HG02852 (cell line): Measurements from ENCODE around the gene COX4I1.

Experiments used
- ATAC-seq: cut with Tn5 transposase; IDR thresholded peaks from one replicate; pipeline ENCODE4 v1.9.1; 2021; ENCODE audit warnings: mild to moderate bottlenecking, moderate library complexity; ENCODE audit not compliant: unreplicated experiment

The COX4I1 gene

GRCh38 chr16:85765767-85766166 is 33.7 kb upstream of the COX4I1 start:
- ATAC-seq: no peak

GRCh38 chr16:85767531-85767930 is 32.0 kb upstream of the COX4I1 start:
- no peak for ATAC-seq

GRCh38 chr16:85768199-85768598 is 31.3 kb upstream of the COX4I1 start:
- no peak for ATAC-seq

GRCh38 chr16:85770741-85771140 is 28.8 kb upstream of the COX4I1 start:
- no peak for ATAC-seq

- ATAC-seq: no peak
Measured at GRCh38 chr16:85773044-85773443, 26.5 kb upstream of the COX4I1 start.

GRCh38 chr16:85774136-85774535 is 25.4 kb upstream of the COX4I1 start:
- ATAC-seq: no peak

GRCh38 chr16:85774811-85775210 is 24.7 kb upstream of the COX4I1 start:
- ATAC-seq: no peak

- no peak for ATAC-seq
Measured at GRCh38 chr16:85777583-85778310, 21.7 kb upstream of the COX4I1 start.

- ATAC-seq: no peak
Measured at GRCh38 chr16:85778873-85779272, 20.6 kb upstream of the COX4I1 start.

GRCh38 chr16:85780281-85780680 is 19.2 kb upstream of the COX4I1 start:
- ATAC-seq: no peak

- ATAC-seq: no peak
Measured at GRCh38 chr16:85781156-85781555, 18.3 kb upstream of the COX4I1 start.

- ATAC-seq: no peak
Measured at GRCh38 chr16:85781695-85782370, 17.7 kb upstream of the COX4I1 start.

- no peak for ATAC-seq
Measured at GRCh38 chr16:85782451-85782850, 17.0 kb upstream of the COX4I1 start.

GRCh38 chr16:85783441-85783840 is 16.1 kb upstream of the COX4I1 start:
- ATAC-seq: no peak

GRCh38 chr16:85784813-85785212 is 14.7 kb upstream of the COX4I1 start:
- ATAC-seq: no peak

GRCh38 chr16:85785927-85786326 is 13.6 kb upstream of the COX4I1 start:
- no peak for ATAC-seq

- no peak for ATAC-seq
Measured at GRCh38 chr16:85788819-85789218, 10.7 kb upstream of the COX4I1 start.

GRCh38 chr16:85789773-85790172 is 9.7 kb upstream of the COX4I1 start:
- ATAC-seq: no peak

- ATAC-seq: no peak
Measured at GRCh38 chr16:85793662-85794298, 5.7 kb upstream of the COX4I1 start.

- ATAC-seq: no peak
Measured at GRCh38 chr16:85794696-85795095, 4.8 kb upstream of the COX4I1 start.

GRCh38 chr16:85796152-85796551 is 3.3 kb upstream of the COX4I1 start:
- no peak for ATAC-seq

GRCh38 chr16:85796599-85796998 is 2.9 kb upstream of the COX4I1 start:
- no peak for ATAC-seq
